HL-60 (cell line): ENCODE data around the gene GLIPR2.

ENCODE experiments used
- POLR2AphosphoS5 ChIP-seq: IDR thresholded peaks from 2 replicates; pipeline ENCODE4 v1.6.1; 2012; ENCODE audit warnings: low read depth
- TF ChIP-seq, protein P1 (sequence below): IDR thresholded peaks from one replicate; pipeline ENCODE4 v1.5.1; 2011; ENCODE audit warnings: low read length, control low read depth, inconsistent platforms; ENCODE audit not compliant: insufficient read depth

DNA sequence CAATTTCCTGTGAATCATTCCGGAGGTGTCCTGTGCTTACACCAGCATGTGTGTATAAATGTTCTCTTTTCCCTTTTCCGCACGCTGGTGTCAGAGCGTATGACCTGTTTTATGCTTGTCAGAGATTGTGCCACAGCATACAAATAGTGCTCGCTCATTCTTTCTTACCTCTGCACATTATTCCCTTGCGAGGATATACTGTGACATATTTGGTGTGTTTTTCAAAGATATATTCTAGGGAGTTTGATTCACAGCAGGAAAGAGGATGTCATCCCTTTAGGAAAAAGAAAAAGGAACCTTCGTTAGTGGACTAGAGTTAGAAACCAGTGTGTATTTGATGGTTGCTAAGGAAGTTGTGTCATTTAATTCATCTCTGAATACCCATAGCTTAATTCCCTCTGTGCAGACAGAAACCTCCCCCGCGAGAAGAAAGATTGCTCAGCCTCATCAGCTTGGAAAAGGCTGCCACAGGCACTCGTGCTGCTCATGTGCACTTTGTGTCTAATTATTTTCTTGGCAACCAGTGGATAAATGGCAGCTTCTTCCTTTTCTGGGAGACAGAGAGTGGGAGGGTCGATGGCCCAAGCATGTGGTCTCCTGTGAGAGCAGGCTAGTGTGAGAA is 17.9 kb downstream of the GLIPR2 start:
- TF ChIP-seq POLR2AphosphoS5, result peak; percentile 53; the same call in 1 of the 2 replicates
- TF ChIP-seq, protein P1, sequence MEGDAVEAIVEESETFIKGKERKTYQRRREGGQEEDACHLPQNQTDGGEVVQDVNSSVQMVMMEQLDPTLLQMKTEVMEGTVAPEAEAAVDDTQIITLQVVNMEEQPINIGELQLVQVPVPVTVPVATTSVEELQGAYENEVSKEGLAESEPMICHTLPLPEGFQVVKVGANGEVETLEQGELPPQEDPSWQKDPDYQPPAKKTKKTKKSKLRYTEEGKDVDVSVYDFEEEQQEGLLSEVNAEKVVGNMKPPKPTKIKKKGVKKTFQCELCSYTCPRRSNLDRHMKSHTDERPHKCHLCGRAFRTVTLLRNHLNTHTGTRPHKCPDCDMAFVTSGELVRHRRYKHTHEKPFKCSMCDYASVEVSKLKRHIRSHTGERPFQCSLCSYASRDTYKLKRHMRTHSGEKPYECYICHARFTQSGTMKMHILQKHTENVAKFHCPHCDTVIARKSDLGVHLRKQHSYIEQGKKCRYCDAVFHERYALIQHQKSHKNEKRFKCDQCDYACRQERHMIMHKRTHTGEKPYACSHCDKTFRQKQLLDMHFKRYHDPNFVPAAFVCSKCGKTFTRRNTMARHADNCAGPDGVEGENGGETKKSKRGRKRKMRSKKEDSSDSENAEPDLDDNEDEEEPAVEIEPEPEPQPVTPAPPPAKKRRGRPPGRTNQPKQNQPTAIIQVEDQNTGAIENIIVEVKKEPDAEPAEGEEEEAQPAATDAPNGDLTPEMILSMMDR, result no peak
